Activated T-helper 9 cell treated with anti-CD3 and anti-CD28 coated beads, Interleukin-2, amount 50 U/mL, for 16 hours (primary cell): Measurements from ENCODE around the gene MNX1.

Experiments used
- DNase-seq: peaks from one replicate; pipeline ENCODE4 v3.0.0-alpha.2; 2020; ENCODE audit warnings: low read depth

The MNX1 gene

DNA sequence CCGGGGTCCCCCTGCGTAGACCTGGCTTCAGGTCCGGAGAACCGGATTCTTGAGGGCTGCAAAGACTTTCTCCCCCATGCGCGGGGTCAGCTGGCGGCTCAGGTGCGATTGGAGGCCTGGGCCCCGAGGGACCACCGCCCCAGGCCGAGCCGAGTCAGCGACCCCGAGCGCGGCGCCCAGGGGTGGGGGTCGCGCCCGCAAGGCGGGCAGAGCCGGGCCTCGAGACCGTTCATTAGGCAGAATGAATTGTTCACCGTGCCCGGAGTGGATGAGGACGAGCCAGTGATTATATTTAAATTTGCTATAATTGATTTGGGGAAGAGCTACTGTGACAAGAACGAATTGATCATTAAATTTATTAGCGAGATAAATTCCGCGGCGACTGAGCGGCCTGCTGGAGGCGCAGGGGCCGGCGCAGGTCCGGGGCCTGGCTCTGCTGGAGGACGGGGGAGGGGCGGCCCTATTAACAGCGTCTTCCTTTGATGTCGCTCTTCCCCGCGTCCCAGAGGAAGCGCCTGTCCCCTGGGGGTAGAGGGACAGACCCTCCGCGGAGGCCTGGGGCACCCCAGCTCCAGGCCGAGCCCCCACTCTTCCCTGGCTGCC, 7.5 kb downstream of the MNX1 start:
- DNase-seq: no peak

DNA sequence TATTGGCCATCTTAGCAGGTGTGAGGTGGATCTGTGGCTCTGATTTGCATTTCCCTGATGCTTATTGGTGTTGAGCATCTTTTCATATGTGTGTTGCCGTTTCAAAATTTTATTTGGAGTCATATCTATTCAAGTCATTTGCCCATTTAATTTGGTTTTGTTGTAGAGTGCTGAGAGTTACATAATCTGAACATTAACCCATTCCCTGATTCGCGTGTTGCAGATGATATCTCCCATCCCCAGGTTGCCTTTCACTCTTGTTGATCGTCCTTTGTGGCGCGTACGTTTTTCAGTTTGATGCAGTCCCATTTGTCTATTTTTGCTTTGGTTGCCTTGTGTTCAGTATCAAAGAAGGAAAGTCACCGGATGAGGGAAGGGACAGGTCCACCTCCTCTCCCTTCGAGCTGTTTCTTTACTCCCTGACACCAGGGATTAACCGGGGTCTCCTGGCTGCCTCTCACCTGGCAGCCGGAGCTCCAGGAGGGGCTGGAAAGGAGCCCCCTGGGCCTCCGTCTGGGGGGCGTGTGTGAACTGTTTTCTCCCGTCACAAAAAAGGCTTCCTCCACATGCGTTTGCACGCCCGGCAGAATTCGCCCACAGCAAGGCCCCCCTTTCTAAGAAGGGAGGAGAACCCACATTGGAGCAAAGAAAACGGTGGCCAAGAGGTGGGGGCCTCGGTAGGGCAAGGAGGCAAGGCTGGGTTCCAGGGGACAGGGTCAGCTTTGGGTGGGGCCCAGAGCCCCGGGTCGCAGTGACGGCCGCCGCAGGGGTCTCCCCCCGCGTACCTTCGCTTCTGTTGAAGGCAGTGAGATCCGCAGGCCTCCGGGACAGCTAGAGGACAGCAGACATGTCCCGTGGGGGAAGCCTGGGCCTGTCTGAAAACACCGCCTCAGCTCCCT, 8.3 kb downstream of the MNX1 start:
- DNase-seq: no peak

- DNase-seq: no peak
Observed at GRCh38 chr7:157000741-157001653, 9.5 kb downstream of the MNX1 start.

- no peak for DNase-seq
Observed at GRCh38 chr7:156999958-157000726, 10.3 kb downstream of the MNX1 start.

GRCh38 chr7:156998988-156999957, 11.2 kb downstream of the MNX1 start:
- DNase-seq: no peak

- DNase-seq: no peak
Observed at GRCh38 chr7:156994417-156994816, 16.0 kb downstream of the MNX1 start.

- DNase-seq: no peak
Observed at GRCh38 chr7:156993925-156994235, 16.6 kb downstream of the MNX1 start.

DNA sequence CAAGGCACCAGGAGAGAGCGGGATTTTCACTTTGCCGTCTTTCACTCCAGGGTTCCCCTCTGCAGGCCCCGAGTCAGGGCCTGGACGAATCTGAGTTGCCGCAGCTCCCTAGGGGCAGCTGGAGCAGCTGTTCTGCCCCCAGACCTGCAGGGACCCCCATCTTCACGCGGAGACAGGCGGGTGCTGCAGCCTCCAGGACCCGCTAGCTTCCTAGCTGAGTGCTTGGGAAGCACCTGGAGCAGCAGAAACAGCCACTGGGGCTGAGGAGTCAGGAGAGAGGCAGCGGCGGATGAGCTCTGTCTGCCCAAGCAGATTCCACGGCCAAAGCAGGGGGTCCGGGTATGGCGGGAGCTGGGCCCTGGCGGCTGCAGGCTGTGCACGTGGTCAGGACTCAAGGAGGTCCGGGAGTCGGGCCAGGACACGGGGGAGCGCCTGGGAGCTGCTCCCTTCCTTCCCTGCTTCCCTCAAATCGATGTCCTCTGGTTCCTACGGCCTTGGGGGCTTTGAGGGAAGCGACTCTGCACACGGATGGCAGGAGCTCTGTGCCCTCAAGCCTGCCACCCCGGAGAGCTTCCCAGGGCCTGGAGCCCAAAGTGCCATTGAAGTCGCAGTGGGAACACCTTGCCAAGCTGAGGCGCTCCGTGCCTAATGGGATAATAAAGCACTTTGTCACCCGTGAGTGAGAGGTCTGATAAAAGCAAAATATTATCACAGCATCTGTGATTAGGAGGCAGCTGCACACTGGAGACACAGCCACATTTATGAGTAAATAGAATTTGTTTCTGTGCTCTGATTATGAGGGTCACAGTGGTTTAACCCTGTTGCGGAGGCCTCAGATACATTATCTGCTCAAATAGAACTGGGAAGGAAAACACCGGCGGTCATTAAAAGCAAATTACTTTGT, 17.2 kb downstream of the MNX1 start:
- no peak for DNase-seq

- DNase-seq: no peak
Observed at GRCh38 chr7:156989766-156990535, 20.5 kb downstream of the MNX1 start.

DNA sequence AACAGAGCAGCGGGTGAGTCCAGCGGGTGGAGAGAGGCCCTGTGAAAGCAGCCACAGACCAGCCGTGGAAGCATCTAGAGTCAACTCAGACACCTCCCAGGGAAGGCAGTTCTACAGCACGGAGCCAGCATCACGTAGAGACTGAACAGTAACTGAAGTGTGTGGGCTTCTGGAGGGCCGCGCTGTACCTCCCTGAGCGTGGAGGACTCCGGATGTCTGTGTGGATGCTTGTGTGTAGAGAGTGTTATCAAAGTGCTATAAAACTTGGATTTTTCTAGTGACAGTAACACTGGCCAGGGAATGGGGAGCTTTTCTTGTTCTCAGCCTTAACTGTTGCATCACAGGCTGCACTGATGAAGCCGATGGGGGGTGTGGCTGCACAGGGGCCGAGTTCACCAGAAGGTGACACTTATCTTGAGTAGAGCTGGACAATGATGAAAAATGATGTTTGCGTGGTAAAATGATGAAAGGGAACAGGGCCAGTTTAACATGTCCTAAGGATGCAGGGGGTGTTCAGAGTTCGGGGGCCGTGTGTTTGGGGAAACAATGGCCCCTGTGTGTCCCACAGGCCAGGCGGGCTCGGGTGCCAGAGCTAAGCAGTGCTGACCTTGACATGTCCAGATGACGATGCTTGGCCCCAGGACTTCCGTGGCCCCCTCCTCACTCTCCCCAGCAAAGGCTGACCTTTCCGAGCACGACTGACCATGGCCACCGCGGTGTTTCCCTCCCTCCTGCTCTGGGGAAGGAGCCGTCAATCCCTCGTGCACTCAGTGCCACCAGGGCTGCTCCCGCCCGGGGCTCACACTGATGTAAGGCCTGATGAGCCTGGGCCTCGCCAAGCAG, 21.9 kb downstream of the MNX1 start:
- no peak for DNase-seq

- no peak for DNase-seq
Observed at GRCh38 chr7:156986378-156986777, 24.1 kb downstream of the MNX1 start.

DNA sequence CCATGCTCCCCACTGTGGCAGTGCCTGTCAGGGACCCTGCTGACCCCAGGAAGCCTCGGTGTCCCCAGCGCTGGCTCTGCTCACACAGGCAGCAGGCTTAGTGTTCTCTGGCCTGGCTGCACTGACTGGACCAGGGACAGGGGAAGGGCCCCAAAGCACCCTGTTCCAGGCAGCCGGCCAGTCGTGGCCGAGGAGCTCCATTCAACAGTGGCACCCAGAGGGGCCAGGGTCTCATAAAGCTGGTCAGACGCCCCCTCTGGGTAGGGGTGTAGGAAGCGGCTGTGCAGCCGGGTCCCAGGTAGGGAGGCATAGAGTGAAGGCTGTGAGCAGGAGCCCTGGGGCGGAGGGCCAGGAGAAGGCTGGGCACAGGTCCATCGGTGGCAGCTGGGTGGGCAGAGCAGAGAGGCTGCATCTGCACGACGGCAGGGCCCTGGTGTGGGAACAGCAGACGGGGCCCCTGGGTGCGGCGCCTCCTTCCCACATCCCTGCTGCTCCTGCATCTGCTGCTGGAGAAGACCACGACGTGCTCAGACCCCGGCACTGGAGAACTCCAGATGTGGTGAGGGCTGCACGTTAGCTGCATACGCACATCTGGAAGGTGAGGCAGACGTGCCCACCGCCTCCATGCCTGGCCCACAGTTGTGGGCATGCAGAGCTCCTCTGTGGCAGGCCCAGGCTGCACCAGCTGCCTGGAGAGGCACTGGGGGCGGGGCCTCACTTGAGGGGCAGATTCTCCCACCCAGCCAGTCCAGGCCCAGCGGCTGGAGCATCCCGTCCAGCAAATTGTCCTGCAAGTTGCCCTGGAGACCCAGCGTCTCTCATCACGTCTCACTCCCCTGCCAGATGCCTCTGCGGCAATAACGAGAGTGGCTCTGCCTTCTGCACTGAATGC, 25.1 kb downstream of the MNX1 start:
- no peak for DNase-seq

DNA sequence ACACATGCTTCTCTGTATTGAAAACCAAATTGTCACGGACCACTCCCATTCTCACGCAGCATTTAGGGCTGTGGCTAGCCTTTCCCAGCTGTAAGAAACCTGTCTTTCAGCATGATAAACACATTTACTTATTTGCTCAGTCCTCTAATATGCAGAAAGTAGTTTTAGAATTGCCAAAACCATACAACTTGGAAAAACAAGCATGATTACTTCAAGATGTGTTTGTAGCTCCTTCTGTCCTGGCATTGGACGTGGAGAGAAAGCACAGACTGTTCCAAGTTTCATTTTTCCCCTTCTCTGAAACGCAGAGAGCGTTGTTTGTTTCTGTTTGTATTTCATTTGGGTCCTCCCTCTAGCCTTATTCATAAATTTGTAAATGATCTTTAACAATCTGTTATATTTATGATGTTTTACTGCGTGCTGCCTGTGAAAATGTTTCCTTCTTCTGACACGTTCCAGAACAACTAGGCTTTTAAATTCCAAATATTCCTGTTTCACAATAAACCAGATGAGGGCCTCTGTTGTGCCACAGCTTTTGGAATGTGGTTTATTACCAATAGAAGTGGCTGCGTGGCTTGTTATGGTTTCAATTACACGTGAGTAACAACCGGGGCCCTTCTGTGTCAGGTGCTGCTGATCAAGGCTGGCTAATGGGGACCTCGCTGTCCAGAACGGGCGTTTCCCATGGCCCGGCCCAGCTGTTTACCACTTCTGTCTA, 26.1 kb downstream of the MNX1 start:
- DNase-seq: no peak

DNA sequence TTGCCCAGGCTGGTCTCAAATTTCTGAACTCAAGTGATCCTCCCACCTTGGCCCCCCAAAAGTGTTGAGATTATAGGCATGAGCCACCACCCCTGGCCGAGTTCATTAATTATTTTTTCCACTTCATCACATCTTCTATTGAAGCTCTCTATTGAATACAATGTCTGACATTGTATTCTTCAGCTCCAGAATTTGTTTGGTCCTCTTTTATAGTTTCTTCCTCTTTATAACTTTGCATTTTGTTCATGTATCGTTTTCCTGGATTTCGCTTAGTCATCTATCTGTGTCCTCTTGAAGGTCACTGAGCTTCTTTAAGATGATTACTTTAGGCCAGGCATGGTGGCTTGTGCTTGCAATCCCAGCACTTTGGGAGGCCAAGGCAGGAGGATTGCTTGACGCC, 30.8 kb downstream of the MNX1 start:
- no peak for DNase-seq

- no peak for DNase-seq
Observed at GRCh38 chr7:156979007-156979606, 31.4 kb downstream of the MNX1 start.

- DNase-seq: no peak
Observed at GRCh38 chr7:156975620-156976019, 34.8 kb downstream of the MNX1 start.
